ENCODE measurements around the gene RPTOR.
A peak's percentile ranks its signal among the peaks of the same experiment; 100 is the strongest.

The RPTOR gene

GRCh38 chr17:80643326-80644099 is 98.9 kb downstream of the RPTOR start:
- DNase-seq (ENCODE audit: low spot score): no peak

GRCh38 chr17:80644536-80644935 is 99.9 kb downstream of the RPTOR start:
- DNase-seq (ENCODE audit: low spot score): no peak

GRCh38 chr17:80645706-80646325 is 101.2 kb downstream of the RPTOR start:
- DNase-seq (ENCODE audit: low spot score): no peak

- no peak for DNase-seq (ENCODE audit: low spot score)
These were observed 101.7 kb downstream of the RPTOR start for GRCh38 chr17:80646328-80646727.

- no peak for DNase-seq (ENCODE audit: low spot score)
These were observed 103.1 kb downstream of the RPTOR start for GRCh38 chr17:80647746-80648145.

- DNase-seq (ENCODE audit: low spot score): no peak
These were observed 104.6 kb downstream of the RPTOR start for GRCh38 chr17:80649200-80649644.

- DNase-seq (ENCODE audit: low spot score): peak; percentile 9
These were observed 105.2 kb downstream of the RPTOR start for GRCh38 chr17:80649672-80650330.

- no peak for DNase-seq (ENCODE audit: low spot score)
These were observed 105.7 kb downstream of the RPTOR start for GRCh38 chr17:80650331-80650672.

GRCh38 chr17:80650751-80651518 is 106.3 kb downstream of the RPTOR start:
- DNase-seq (ENCODE audit: low spot score): no peak

GRCh38 chr17:80652756-80653330 is 108.2 kb downstream of the RPTOR start:
- no peak for DNase-seq (ENCODE audit: low spot score)

GRCh38 chr17:80653856-80654255 is 109.2 kb downstream of the RPTOR start:
- no peak for DNase-seq (ENCODE audit: low spot score)

- no peak for DNase-seq (ENCODE audit: low spot score)
These were observed 111.0 kb downstream of the RPTOR start for GRCh38 chr17:80655608-80656007.

GRCh38 chr17:80656590-80656989 is 112.0 kb downstream of the RPTOR start:
- DNase-seq (ENCODE audit: low spot score): no peak

GRCh38 chr17:80657561-80657960 is 112.9 kb downstream of the RPTOR start:
- DNase-seq (ENCODE audit: low spot score): no peak

GRCh38 chr17:80658821-80659220 is 114.2 kb downstream of the RPTOR start:
- DNase-seq (ENCODE audit: low spot score): no peak

- no peak for DNase-seq (ENCODE audit: low spot score)
These were observed 115.0 kb downstream of the RPTOR start for GRCh38 chr17:80659651-80660050.

- no peak for DNase-seq (ENCODE audit: low spot score)
These were observed 116.0 kb downstream of the RPTOR start for GRCh38 chr17:80660527-80661198.

- no peak for DNase-seq (ENCODE audit: low spot score)
These were observed 117.9 kb downstream of the RPTOR start for GRCh38 chr17:80662557-80662956.

GRCh38 chr17:80663781-80664206 is 119.2 kb downstream of the RPTOR start:
- no peak for DNase-seq (ENCODE audit: low spot score)

- no peak for DNase-seq (ENCODE audit: low spot score)
These were observed 119.7 kb downstream of the RPTOR start for GRCh38 chr17:80664217-80664790.

GRCh38 chr17:80665792-80666191 is 121.2 kb downstream of the RPTOR start:
- no peak for DNase-seq (ENCODE audit: low spot score)

Data from hematopoietic multipotent progenitor cell treated with erythropoietin and hydrocortisone succinate and interleukin-3 and kit ligand, for 15 days (in vitro differentiated cells).